Measurements from ENCODE around the gene DGKI.

The DGKI gene

GRCh38 chr7:137690635-137691034 is 156.1 kb downstream of the DGKI start:
- Histone ChIP-seq H3K4me1 (ENCODE audit: low read depth, poor library complexity, severe bottlenecking) (no peaks in the 10 kb centered on the region), H3K36me3 (ENCODE audit: insufficient read depth) (no peaks in the 10 kb centered on the region), H3K4me3 (IDR thresholded peaks at IDR 0.05; ENCODE audit: insufficient read depth, low read depth, low read length) (no peak overlapping the region), H3K27ac (no peak overlapping the region), H3K27me3 (ENCODE audit: insufficient read depth, low read depth) (no peaks in the 10 kb centered on the region), H2AFZ (ENCODE audit: low read depth) (no peak overlapping the region), H4K20me1 (ENCODE audit: insufficient read depth) (no peaks in the 10 kb centered on the region), H3K79me2 (ENCODE audit: insufficient read depth, low read depth) (no peaks in the 10 kb centered on the region), H3K9ac (no peak overlapping the region), H3K4me2 (no peak overlapping the region)
- TF ChIP-seq CTCF (conservative IDR thresholded peaks at IDR 0.05; ENCODE audit: low read depth, low read length), result no peak

- H3K79me2 ChIP-seq (ENCODE audit: insufficient read depth, low read depth), result no peaks in the 10 kb centered on the region
- H3K4me2 ChIP-seq, result no peak overlapping the region
- no peaks in the 10 kb centered on the region for H3K27me3 ChIP-seq (ENCODE audit: insufficient read depth, low read depth)
- no peak overlapping the region for H3K9ac ChIP-seq
- H2AFZ ChIP-seq (ENCODE audit: low read depth), result no peak overlapping the region
- no peaks in the 10 kb centered on the region for H3K4me1 ChIP-seq (ENCODE audit: low read depth, poor library complexity, severe bottlenecking)
- no peaks in the 10 kb centered on the region for H4K20me1 ChIP-seq (ENCODE audit: insufficient read depth)
- no peaks in the 10 kb centered on the region for H3K36me3 ChIP-seq (ENCODE audit: insufficient read depth)
- TF ChIP-seq CTCF (conservative IDR thresholded peaks at IDR 0.05; ENCODE audit: low read depth, low read length), result no peak
- no peak overlapping the region for H3K27ac ChIP-seq
- H3K4me3 ChIP-seq (IDR thresholded peaks at IDR 0.05; ENCODE audit: insufficient read depth, low read depth, low read length), result no peak overlapping the region
Observed at GRCh38 chr7:137689761-137690160, 157.0 kb downstream of the DGKI start.

- H3K36me3 ChIP-seq (ENCODE audit: insufficient read depth), result no peaks in the 10 kb centered on the region
- H3K9ac ChIP-seq, result no peak overlapping the region
- TF ChIP-seq CTCF (conservative IDR thresholded peaks at IDR 0.05; ENCODE audit: low read depth, low read length), result no peak
- no peak overlapping the region for H2AFZ ChIP-seq (ENCODE audit: low read depth)
- H4K20me1 ChIP-seq (ENCODE audit: insufficient read depth), result no peaks in the 10 kb centered on the region
- H3K27ac ChIP-seq, result no peak overlapping the region
- no peaks in the 10 kb centered on the region for H3K79me2 ChIP-seq (ENCODE audit: insufficient read depth, low read depth)
- no peak overlapping the region for H3K4me2 ChIP-seq
- H3K4me1 ChIP-seq (ENCODE audit: low read depth, poor library complexity, severe bottlenecking), result no peaks in the 10 kb centered on the region
- no peak overlapping the region for H3K4me3 ChIP-seq (IDR thresholded peaks at IDR 0.05; ENCODE audit: insufficient read depth, low read depth, low read length)
- H3K27me3 ChIP-seq (ENCODE audit: insufficient read depth, low read depth), result no peaks in the 10 kb centered on the region
Observed at GRCh38 chr7:137687556-137688265, 159.1 kb downstream of the DGKI start.

- no peaks in the 10 kb centered on the region for H3K36me3 ChIP-seq (ENCODE audit: insufficient read depth)
- H3K9ac ChIP-seq, result no peak overlapping the region
Observed at GRCh38 chr7:137685433-137686164, 161.2 kb downstream of the DGKI start.

More at GRCh38 chr7:137685433-137686164, 161.2 kb downstream of the DGKI start:
- H3K27ac ChIP-seq, result no peak overlapping the region
- H4K20me1 ChIP-seq (ENCODE audit: insufficient read depth), result no peaks in the 10 kb centered on the region
- H3K27me3 ChIP-seq (ENCODE audit: insufficient read depth, low read depth), result no peaks in the 10 kb centered on the region
- H3K4me2 ChIP-seq, result no peak overlapping the region
- H3K79me2 ChIP-seq (ENCODE audit: insufficient read depth, low read depth), result no peaks in the 10 kb centered on the region
- TF ChIP-seq CTCF (conservative IDR thresholded peaks at IDR 0.05; ENCODE audit: low read depth, low read length), result no peak
- no peaks in the 10 kb centered on the region for H3K4me1 ChIP-seq (ENCODE audit: low read depth, poor library complexity, severe bottlenecking)
- no peak overlapping the region for H3K4me3 ChIP-seq (IDR thresholded peaks at IDR 0.05; ENCODE audit: insufficient read depth, low read depth, low read length)
- no peak overlapping the region for H2AFZ ChIP-seq (ENCODE audit: low read depth)

Data from KMS-11 (cell line).